ENCODE measurements around the gene DENND4B.
"Not testable (repeated sequence)": the region's sequence is repeated elsewhere in the genome, so short reads cannot be mapped to it uniquely, and the experiment has no call there.

Gene DENND4B

DNA sequence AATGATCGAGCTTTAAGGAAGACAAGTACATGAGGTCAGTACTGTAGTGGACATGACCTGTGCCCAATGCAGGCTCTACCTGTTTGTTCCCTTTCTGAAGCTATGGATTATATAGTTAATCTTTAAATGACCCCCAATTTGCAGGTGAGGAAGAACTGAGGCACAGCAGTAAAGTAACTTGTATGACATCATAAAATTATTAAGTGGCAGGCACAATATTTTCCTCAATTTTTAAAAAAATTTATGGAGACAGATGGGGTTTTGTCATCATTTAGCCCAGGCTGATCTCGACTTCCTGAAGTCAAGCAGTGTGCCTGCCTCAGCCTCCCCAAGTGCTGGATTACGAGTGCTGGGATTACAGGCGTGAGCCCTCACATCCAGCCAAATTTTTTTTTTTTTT lies 20.1 kb downstream of the DENND4B start:
- no peak for DNase-seq (ENCODE audit: low read depth)

DNA sequence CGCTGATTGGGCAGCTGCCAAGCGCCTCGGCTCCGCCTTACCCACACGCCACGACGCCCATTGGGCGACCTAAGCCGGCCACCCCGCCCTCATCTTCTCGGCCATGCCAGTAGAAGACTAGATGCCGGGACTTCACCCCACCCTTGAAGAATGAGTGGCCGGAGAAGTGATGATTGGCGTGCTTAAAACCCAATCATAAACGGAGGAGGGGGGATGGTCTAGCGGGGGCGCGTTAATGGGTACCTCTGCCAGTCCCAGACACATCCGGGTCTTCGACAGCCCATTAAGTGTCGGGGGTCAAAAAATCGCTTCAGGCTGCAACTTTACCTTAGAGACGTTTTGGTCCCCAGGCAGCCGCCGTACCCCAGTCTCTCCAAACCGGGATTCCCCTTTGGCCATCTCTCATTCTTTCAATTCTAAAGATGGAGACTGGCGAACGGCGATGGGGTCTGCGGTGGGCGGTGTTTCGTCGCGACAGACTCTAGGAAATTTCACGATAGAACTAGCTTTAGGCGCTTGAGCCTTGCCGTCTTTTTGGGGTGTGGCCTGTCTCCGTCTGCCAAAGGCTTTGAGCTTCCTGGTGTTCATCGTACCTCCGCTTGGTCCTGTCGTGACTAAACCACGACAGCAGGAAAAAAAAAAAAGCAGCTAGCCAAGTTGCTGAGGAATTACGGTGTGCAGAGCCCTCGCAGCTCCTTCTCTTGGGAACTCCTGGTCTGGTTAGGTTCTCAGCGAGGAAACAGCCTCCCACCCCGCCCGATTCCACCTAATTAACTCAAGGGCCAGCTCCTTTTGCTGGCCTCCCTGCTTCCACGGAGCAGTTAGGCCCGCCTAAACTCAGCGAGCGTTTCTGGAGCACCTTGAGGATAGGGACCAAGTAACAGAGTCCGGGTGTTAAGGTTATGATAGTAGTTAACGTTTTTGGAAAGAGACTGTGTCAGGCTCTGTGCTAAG lies 23.3 kb downstream of the DENND4B start, which contains the start of gene GATAD2B:
Gene GATAD2B (minus strand): TSS at position 1 of the 954 bp plus-strand sequence. CDS start 94,625 bp downstream, outside the sequence.
- DNase-seq (ENCODE audit: low read depth): peak; percentile 99

DNA sequence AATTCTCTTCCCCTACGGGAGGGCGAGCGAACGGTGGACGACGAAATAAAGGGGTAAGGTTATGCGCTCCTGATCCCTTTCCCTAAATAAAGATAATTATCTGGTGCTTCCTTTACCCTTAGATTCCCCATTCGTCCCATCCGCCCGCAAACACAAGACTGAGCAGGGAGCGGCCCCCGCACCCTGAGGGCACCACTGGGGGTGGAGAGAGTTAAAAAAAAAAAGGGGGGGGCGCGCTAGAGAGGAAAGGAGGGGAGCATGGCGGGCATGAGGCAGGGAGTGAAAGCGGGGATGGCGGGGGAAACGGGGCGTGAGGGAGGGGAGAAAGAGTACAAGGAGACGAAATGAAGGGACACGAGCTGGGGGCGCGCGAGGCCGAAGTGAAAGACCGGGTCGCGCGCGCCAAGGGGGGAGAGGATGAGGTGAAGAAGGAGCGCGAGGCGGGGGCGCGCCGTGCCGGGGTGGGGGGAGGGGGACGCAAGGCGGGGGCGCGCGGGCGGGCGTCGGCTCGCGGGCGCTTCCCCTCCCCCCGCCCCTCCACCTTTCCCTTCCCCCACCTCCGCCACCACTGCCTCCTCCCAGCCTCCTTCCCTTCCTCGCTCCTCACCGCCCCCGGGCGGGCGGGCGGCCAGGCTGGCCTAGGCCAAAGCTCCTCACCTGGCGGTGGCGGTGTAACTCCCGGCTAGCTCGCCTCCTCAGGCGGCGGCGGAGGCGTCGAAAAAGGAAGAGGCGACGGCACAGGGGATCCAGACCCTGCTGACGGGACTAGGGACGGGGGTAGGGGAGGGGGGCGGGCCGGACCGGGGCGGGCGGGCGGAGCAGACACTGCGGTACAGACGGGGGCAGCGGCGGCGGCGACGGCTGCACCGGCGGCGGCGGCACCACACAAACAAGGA lies 24.2 kb downstream of the DENND4B start:
- no peak for DNase-seq (ENCODE audit: low read depth)

DNA sequence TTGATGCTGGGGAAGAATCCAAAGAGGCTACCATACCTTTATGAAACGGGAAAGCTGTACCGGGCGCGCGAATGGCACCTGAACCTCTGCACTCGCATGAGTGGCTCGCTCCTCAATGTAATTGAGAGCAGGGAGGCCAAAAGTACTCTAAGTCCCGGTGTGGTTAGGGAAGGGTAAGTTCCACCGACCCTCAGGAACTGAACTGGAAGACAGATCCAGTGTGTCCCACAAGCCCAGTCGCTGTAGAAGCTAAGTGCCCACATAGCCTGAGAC lies 24.8 kb downstream of the DENND4B start:
- DNase-seq (ENCODE audit: low read depth): no peak

DNA sequence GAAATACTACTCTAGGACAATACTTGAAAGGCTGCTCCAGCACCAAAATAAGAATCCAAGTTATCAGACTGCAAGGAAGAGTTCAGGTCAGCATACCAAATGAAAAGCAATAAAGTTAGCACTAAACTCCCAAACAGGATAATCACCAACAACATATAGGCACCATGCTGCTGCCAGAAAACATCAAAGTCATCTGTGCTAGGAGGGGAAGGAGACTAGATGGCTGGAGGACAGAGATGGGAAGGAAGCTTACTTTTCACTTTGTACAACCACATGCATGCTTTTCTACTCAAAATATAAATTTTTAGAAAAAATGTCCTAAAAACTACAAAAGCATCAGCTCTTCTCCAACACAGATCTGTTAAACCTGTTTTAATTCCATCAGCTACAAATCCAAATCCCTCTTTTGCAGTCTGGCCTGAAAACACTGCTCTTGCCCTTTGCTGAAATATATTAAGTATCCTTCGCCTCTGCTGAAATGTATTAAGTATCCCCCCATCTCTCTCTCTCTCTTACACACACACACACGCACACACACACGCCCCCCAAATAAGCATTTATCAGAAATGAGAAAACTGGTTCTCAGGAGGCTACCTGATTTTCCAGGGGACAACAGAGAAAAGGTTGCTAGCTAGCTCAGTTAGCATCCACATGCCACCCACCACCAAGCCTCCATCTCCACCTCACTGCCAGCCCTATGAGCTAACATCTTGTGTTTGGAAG lies 25.3 kb downstream of the DENND4B start:
- DNase-seq (ENCODE audit: low read depth): no peak

DNA sequence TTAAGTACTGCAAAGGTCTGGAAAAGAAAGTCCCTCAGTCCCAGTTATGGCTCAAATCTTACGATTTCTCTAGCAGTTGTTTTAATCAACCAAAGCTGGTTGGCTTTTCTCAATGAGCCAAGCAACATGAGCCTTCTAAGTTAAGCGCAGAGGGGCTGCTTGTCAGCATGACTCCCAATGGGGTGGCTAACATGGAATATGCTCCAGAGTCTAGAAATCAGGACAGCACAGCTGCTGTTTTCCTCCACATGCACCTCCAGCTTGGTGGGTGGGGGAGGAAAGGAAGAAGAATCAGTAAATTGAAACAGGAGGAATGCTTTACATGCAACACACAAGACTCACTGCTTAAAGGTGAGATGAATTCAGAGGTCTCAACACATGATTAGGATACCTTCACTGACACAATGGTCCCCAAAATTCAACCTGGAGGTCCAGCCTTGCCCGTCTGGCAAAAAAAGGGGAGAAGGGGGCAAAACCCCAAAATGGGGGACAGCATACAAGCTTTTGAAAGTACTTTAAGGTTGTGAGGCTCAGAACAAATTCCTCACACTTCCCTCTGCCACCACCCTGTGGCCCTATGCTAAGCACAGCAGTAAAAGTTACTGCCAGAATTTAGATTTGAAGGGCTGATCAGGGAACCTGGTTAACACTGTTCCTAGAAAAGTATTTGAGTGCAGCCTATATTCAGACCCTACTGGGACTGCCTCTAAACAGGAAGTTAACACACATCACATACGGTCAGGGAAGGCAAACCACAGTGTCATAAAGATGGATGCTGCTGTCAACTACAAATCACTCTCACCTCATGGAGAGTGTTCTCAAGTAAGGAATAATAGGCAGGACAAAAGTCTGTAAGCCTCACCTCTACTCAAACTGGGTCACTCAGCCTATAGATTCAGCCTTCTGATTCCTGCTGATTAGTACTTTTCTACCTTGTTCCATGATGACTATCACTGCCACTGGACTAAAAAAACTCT lies 26.4 kb downstream of the DENND4B start:
- no peak for DNase-seq (ENCODE audit: low read depth)

DNA sequence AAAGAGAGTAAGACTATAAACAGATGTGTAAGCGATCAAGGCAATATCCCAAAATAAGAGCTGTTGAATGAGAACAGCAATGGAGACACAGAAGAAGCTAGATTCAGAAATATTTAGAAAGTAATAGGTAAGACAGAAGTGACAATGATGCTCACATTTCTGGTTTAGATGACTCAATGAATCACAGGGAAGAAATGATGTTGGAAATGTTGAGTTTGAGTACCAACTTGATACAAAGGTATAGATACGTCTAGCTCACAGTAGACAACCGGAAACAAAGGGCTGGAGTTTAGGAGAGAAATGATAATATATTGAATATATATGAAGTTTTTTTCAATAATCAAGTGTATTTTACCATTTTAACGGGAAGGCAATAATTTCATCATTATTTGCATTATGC lies 30.2 kb downstream of the DENND4B start:
- DNase-seq (ENCODE audit: low read depth): no peak

DNA sequence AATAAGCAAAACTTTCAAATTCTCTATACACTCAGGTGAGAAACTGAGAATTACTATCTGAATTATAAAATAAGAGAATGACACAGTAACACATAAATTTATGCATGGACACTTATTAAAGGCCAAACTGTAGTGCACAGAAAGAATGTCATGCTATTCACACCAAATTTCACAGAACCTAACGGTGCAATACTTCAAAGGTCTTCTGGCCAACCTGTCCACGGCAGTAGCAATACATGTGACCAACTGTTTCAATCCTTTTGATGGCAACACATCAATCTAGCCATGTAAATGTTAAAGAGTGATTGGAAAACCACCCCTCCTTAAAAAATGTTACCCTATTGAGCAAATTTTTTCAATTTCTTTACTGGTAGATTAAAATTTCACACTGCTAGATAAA lies 34.2 kb downstream of the DENND4B start:
- DNase-seq (ENCODE audit: low read depth): no peak

DNA sequence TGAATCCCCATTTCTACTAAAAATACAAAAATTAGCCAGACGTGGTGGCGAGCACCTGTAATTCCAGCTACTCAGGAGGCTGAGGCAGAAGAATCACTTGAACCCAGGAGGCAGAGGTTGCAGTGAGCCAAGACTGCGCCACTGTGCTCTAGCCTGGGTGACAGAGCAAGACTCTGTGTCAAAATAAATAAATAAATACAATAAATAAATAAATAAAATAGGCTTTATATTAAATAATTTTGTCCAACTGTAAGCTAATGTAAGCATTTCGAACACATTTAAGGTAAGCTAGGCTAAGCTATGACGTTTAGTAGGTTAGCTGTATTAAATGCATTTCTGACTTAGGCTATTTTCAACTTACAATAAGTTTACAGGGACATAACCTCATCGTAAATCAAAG lies 36.0 kb downstream of the DENND4B start:
- DNase-seq (ENCODE audit: low read depth): not testable (repeated sequence)

DNA sequence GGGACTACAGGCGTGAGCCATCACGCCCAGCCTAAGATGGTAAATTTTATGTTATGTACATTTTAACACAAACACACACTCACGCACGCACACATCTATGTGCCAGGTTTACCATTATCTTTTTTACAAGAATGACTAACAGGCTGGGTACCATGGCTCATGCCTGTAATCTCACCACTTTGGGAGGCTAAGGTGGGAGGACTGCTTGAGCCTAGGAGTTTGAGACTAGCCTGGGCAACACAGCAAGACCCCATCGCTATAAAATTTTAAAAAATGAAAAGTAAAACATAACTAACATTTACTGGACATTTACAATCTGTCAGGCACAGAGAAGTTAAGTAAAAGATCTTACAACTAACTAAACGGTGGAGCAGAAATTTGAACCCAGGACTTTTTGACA lies 38.4 kb downstream of the DENND4B start:
- no peak for DNase-seq (ENCODE audit: low read depth)

DNA sequence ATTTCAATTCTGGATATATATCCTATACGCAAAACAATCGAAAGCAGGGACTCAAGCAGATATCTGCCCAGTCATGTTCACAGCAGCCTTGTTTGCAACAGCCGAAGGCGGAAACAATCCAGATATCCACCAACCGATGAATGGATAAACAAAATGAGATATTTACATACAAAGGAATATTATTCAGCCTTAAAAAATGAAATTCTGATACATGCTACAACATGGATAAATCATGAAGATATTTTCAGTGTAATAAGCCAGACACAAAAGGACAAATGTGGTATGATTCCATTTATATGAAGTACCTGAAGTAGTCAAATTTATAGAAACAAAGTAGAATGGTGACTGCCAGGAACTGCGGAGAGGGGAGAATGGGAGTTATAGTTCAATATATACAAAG lies 39.4 kb downstream of the DENND4B start:
- no peak for DNase-seq (ENCODE audit: low read depth)

DNA sequence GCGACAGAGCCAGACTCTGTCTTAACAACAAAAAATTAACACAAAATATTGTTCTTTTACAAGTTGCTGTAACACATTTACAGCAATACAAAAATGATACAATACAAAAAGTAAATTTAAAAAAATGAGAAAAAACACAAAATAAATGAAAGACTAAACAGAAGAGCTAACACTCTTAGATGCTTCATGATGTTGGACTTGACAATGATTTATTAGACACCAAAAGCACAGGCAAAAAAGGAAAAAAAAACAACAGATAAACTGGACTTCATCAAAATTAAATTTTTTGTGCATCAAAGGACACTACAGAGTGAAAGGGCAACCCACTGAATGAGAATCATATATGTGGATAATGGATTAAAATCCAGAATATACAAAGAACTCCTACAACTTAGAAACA lies 40.1 kb downstream of the DENND4B start:
- DNase-seq (ENCODE audit: low read depth): no peak

DNA sequence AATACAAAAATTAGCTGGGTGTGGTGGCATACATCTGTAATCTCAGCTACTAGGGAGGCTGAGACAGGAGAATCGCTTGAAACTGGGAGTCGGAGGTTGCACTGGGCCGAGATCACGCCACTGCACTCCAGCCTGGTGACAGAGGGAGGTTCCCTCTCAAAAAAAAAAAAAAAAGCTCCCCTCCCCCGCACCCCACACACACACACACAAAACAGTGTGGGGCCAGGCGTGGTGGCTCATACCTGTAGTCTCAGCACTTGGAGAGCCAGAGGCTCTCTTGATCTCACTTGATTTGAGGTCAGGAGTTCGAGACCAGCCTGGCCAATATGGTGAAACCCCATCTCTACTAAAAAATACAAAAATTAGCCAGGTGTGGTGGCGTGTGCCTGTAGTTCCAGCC lies 40.6 kb downstream of the DENND4B start:
- not testable (repeated sequence) for DNase-seq (ENCODE audit: low read depth)

DNA sequence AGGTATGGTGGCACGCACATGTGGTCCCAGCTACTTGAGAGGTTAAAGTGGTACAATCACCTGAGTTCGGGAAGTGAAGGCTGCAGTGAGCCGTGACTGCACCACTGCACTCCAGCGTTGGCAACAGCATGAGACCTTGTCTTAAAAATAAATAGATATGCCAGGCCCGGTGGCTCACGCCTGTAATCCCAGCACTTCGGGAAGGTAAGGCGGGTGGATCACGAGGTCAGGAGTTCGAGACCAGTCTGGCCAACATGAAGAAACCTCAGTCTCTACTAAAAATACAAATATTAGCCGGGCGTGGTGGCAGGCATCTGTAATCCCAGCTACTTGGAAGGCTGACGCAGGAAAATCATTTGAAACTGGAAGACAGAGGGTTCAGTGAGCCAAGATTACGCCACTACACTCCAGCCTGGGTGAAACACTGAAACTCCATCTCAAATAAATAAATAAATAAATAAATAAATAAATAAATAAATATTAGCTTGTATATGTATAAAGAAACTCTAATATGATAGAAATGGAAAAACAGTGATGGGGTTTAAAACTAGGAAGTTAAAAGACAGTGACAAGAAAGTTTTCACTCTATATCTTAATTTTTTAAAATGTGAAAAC lies 42.6 kb downstream of the DENND4B start:
- no peak for DNase-seq (ENCODE audit: low read depth)

DNA sequence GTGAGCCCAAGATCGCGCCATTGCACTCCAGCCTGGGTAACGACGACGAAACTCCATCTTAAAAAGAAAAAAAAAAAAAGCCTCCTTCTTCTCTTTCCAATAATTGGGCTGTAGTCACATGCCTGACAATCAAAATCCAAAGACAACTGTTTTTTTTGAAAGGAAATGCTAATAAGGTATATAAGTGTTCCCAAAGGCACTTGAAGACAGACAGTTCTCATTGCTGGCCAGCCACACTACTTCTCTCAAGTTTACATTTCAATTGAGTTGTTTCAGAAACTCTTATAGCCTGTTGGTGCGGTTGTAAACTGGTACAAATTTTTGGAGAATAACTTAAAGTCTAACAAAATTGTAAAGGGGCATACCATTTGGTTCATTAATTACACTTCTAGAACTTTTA lies 47.0 kb downstream of the DENND4B start:
- no peak for DNase-seq (ENCODE audit: low read depth)

DNA sequence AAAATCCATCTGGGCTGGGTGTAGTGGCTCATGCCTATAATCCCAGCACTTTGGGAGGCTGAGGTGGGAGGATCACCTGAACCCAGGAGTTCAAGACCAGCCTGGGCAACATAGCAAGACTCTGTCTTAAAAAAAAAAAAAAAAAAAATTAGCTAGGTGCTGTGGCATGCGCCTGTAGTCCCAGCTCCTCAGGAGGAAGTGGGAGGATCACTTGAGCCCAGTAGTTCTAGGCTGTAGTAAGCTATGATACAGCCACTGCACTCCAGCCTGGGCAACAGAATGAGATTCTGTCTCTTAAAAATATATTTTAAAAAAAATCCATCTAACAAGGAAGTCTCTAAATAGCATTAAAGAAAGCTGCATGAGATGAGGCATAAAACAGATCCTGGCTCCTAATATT lies 50.7 kb downstream of the DENND4B start:
- DNase-seq (ENCODE audit: low read depth): not testable (repeated sequence)

DNA sequence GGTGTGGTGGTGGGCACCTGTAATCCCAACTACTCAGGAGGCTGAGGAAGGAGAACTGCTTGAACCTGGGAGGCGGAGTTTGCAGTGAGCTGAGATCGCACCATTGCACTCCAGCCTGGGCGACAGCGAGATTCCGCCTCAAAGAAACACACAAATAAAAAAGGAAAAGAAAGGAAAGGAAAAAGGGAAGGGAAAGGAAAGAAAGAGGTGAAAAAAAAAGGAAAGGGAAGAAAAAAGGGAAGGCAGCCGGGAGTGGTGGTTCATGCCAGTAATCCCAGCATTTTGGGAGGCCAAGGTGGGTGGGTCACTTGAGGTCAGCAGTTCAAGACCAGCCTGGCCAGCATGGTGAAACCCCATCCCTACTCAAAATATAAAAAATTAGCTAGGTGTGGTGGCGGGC lies 55.5 kb downstream of the DENND4B start:
- DNase-seq (ENCODE audit: low read depth): not testable (repeated sequence)

DNA sequence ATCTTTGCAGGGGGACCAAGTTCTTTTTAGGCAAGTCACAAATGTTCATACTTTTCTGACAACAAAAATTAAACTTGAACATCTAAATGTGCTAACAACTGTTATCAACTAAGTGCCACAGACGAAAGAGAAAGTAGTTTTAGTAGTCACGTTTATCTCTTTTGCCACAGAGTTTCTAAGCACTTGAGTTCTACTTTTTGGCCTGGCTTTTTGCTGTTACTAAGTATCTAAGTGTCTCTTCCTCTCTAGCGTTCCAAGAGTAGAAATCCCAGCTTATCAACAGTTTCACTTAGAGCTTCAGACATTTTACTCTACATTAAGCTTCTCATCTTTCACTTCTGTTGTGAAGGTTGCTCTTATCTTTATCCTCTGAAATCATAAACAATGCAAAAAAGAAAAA lies 58.0 kb downstream of the DENND4B start:
- no peak for DNase-seq (ENCODE audit: low read depth)

DNA sequence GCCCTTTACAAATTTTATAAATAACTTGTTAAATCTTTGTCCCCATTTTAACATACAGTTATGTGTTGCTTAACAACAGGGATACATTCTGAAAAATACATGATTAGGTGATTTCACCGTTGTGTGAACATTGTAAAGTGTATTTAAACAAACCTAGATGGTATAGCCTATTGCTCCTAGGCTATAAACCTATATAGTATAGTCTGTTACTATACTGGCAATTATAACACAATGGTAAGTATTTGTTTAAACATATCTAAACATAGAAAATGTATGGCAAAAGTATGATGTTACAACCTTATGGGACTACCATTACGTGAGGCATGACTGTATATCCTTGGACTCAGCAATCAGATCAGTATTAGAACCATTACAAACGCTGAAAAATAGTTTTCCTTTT lies 60.4 kb downstream of the DENND4B start:
- DNase-seq (ENCODE audit: low read depth): no peak

DNA sequence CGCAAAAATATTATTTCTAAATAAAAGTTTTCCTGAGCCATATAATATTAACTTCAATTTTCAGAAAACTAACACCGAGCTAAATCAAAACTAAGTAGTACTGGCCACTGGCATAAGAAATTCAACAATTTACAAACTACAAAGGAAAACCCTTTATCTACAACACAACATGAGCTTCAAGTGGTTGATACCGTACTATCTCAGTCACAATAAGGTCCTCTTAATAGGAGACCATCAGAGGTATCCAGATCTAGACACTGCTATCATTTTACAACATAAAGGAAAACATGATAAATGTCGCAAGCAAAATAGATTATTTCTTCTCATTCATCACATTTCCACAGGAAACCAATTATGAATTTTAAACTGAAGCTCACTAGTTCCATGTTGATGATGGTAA lies 63.3 kb downstream of the DENND4B start:
- no peak for DNase-seq (ENCODE audit: low read depth)
